Heart left ventricle (tissue), 13 donors: Measurements from ENCODE around the gene PSMD3.

Experiments used
- CTCF ChIP-seq, 12 donors: fragments of 200-600 bp; sonication (generic) in 4 of 12; IDR thresholded peaks; one replicate each; pipeline versions ENCODE4 v1.5.0 to v1.8.0; 2018 to 2022; ENCODE audit warnings: antibody characterized with exemption in 12 of 12, mild to moderate bottlenecking in 5 of 12
- POLR2A ChIP-seq, 2 donors: fragments of 450-650 bp; IDR thresholded peaks; one replicate each; pipeline ENCODE4 v1.6.1; 2017; ENCODE audit warnings: antibody characterized with exemption in 2 of 2, mild to moderate bottlenecking in 2 of 2, moderate library complexity in 2 of 2
- donor health status: ischemic (EF 13 %, LVEDD 7.1; RV severe dilation, severe dysfunction).
- donor health status: DM: no; HTN: yes; CAD: no.
- donor health status: DM: no; HTN: no; CAD: no.
- donor health status: ischemic (EF 25% LVEDD 6.9; RV normal size, moderate dysfunction).
- donor health status: ischemic (EF 25% LVEDD 5.7; RV mildly dilated, moderate dysfunction).
- donor health status: ischemic (EF 35%, LVEDD 5.7; RV mildly dilated, moderate dysfunction).
- donor health status: nonischemic (EF 11% LVEDD 7.7; RV severe dilation, severe dysfunction).
- donor health status: DM: yes; HTN: yes; CAD: no.
- donor health status: PGD.
- donor health status: ischemic (EF 29% LVEDD 5.4; RV normal size, mild dysfunction).
- donor health status: nonischemic (EF 23%, LVEDD 6.1; RV moderate dilation, normal function).

- TF ChIP-seq POLR2A (IDR thresholded peaks at IDR 0.05) (no peak), CTCF (IDR thresholded peaks at IDR 0.05) (no peak)
Observed at GRCh38 chr17:40028595-40028994, 48.0 kb downstream of the PSMD3 start.
